Activated naive CD4-positive, alpha-beta T cell treated with anti-CD3 and anti-CD28 coated beads, Interleukin-2, amount 10 ng/mL, durations not matched to agents 7 days and 5 days (primary cell): Measurements from ENCODE around the gene HNRNPM.
A peak's percentile ranks its signal among the peaks of the same experiment; 100 is the strongest.
"Not testable (repeated sequence)": the region's sequence is repeated elsewhere in the genome, so short reads cannot be mapped to it uniquely, and the experiment has no call there.

ENCODE experiments used
- CTCF ChIA-PET: fragments of 350-600 bp; sonication (Branson Sonifier 250); formaldehyde crosslinking; loops from one replicate; lab custom pipeline; 2021; ENCODE audit warnings: antibody characterized with exemption; lab: Charles Lee
- DNase-seq: peaks from one replicate; pipeline ENCODE4 v3.0.0-alpha.2; 2020
- H3K27ac Mint-ChIP-seq: one replicate; pipeline ENCODE4 v1.8.0; 2021; ENCODE audit warnings: mild to moderate bottlenecking, moderate library complexity, mixed read lengths
- H3K27me3 Mint-ChIP-seq: one replicate; pipeline ENCODE4 v1.8.0; 2021; ENCODE audit warnings: mild to moderate bottlenecking, mixed read lengths
- H3K36me3 Mint-ChIP-seq: one replicate; pipeline ENCODE4 v1.8.0; 2021; ENCODE audit warnings: mixed read lengths
- H3K4me1 Mint-ChIP-seq: one replicate; pipeline ENCODE4 v1.8.0; 2021; ENCODE audit warnings: mixed read lengths
- H3K4me3 Mint-ChIP-seq: one replicate; pipeline ENCODE4 v1.8.0; 2021; ENCODE audit warnings: mild to moderate bottlenecking, moderate library complexity, mixed read lengths
- H3K9me3 Mint-ChIP-seq: one replicate; pipeline ENCODE4 v1.8.0; 2021; ENCODE audit warnings: mixed read lengths

Gene HNRNPM

GRCh38 chr19:8444140-8444676 lies 567 bp upstream of the HNRNPM start:
- peaks cover 22% of the 10 kb centered on the region for H3K36me3 Mint-ChIP-seq
- CTCF ChIA-PET = interaction anchor here (0.9 to 1.5 kb wide), 3 partner anchors 30 to 138 kb away, joined by 3 to 5 read pairs (median 4); no protein-coding TSS in a partner anchor

GRCh38 chr19:8445488-8446001 lies 770 bp downstream of the HNRNPM start:
- peak; percentile 72 for DNase-seq
- H3K36me3 Mint-ChIP-seq = peaks cover 28% of the 10 kb centered on the region
- H3K27ac Mint-ChIP-seq = peak overlapping the region; percentile 93
- no peaks in the 10 kb centered on the region for H3K9me3 Mint-ChIP-seq
- CTCF ChIA-PET = interaction anchor here (1.2 to 1.9 kb wide), 5 partner anchors 32 to 134 kb away, joined by 3 to 8 read pairs (median 5); partner anchors contain the start of genes MARCHF2 and MYO1F
- H3K4me1 Mint-ChIP-seq = peaks cover 51% of the 10 kb centered on the region
- H3K4me3 Mint-ChIP-seq = peak overlapping the region; percentile 98
- H3K27me3 Mint-ChIP-seq = peaks cover 8% of the 10 kb centered on the region

More at GRCh38 chr19:8444140-8444676, 567 bp upstream of the HNRNPM start:
- peak overlapping the region; percentile 98 for H3K4me3 Mint-ChIP-seq
- peaks cover 43% of the 10 kb centered on the region for H3K4me1 Mint-ChIP-seq
- not testable (repeated sequence) for DNase-seq, H3K9me3 Mint-ChIP-seq, H3K27me3 Mint-ChIP-seq
- peak overlapping the region; percentile 98 for H3K27ac Mint-ChIP-seq

GRCh38 chr19:8446061-8446709 lies 1.4 kb downstream of the HNRNPM start:
- DNase-seq = no peak
- peaks cover 54% of the 10 kb centered on the region for H3K4me1 Mint-ChIP-seq
- peaks cover 8% of the 10 kb centered on the region for H3K27me3 Mint-ChIP-seq
- H3K27ac Mint-ChIP-seq = peak overlapping the region; percentile 93
- H3K4me3 Mint-ChIP-seq = peak overlapping the region; percentile 98
- CTCF ChIA-PET = interaction anchor here (0.8 to 1.9 kb wide), 7 partner anchors 12 to 378 kb away, joined by 3 to 8 read pairs (median 3); partner anchors contain the start of genes MARCHF2 and MYO1F
- H3K36me3 Mint-ChIP-seq = peaks cover 29% of the 10 kb centered on the region
- H3K9me3 Mint-ChIP-seq = no peaks in the 10 kb centered on the region

- H3K4me1 Mint-ChIP-seq = peaks cover 74% of the 10 kb centered on the region
- DNase-seq = no peak
- no peak overlapping the region for H3K27ac Mint-ChIP-seq
- H3K9me3 Mint-ChIP-seq = no peaks in the 10 kb centered on the region
- CTCF ChIA-PET = interaction anchor here (1.3 kb wide), 2 partner anchors 24 to 130 kb away, joined by 3 to 4 read pairs; no protein-coding TSS in a partner anchor
- peaks cover 1% of the 10 kb centered on the region for H3K27me3 Mint-ChIP-seq
- H3K4me3 Mint-ChIP-seq = no peak overlapping the region
- peaks cover 47% of the 10 kb centered on the region for H3K36me3 Mint-ChIP-seq
Observed at GRCh38 chr19:8449830-8450229, 5.1 kb downstream of the HNRNPM start.

DNA sequence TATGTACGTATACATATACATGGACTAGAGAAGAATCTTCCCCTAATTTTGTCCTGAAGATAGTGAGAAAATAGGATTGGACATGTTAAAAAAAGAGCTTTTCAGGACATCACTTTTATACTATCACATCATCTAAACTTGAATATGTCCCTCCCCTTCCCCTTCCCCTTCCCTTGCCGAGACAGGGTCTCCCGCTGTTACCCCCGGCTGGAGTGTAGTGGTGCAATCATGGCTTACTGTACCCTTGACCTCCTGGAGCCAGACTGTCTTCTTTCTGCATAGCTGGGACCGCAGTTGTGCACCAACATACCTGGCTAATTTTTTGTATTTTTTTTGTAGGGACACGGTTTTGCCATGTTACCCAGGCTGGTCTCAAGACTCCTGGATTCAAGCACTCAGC lies 6.6 kb downstream of the HNRNPM start:
- Mint-ChIP-seq H3K27ac (peak overlapping the region; percentile 28), H3K4me3 (no peak overlapping the region), H3K4me1 (peaks cover 73% of the 10 kb centered on the region), H3K36me3 (peaks cover 49% of the 10 kb centered on the region), H3K27me3 (no peaks in the 10 kb centered on the region), H3K9me3 (no peaks in the 10 kb centered on the region)
- CTCF ChIA-PET = interaction anchor here (1.1 kb wide), 1 partner anchor 202 kb away, joined by 3 read pairs; no protein-coding TSS in a partner anchor
- no peak for DNase-seq

DNA sequence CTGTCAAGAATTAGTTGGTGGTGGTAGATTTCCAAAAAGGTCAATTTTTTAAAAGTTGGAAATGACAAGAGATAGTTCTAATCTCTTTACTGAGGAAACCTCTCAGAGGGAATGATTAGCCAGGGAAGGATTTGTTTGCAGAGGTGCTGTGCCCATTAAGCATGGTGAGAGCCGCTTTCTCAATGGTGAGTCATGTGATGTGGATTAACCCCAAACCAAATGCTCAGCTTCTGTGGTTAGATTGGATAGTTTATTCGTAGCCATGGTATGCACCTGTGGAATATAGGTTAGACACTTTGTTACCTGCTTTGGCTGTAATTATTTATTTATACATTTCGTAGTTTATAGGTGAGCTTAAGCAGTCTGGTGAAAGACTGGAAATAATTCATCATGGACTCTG lies 7.1 kb downstream of the HNRNPM start:
- peaks cover 68% of the 10 kb centered on the region for H3K4me1 Mint-ChIP-seq
- peaks cover 52% of the 10 kb centered on the region for H3K36me3 Mint-ChIP-seq
- H3K27ac Mint-ChIP-seq = peak overlapping the region; percentile 1
- no peak overlapping the region for H3K4me3 Mint-ChIP-seq
- CTCF ChIA-PET = interaction anchor here (1.1 kb wide), 1 partner anchor 202 kb away, joined by 3 read pairs; no protein-coding TSS in a partner anchor
- no peaks in the 10 kb centered on the region for H3K9me3 Mint-ChIP-seq
- no peak for DNase-seq
- H3K27me3 Mint-ChIP-seq = no peaks in the 10 kb centered on the region

DNA sequence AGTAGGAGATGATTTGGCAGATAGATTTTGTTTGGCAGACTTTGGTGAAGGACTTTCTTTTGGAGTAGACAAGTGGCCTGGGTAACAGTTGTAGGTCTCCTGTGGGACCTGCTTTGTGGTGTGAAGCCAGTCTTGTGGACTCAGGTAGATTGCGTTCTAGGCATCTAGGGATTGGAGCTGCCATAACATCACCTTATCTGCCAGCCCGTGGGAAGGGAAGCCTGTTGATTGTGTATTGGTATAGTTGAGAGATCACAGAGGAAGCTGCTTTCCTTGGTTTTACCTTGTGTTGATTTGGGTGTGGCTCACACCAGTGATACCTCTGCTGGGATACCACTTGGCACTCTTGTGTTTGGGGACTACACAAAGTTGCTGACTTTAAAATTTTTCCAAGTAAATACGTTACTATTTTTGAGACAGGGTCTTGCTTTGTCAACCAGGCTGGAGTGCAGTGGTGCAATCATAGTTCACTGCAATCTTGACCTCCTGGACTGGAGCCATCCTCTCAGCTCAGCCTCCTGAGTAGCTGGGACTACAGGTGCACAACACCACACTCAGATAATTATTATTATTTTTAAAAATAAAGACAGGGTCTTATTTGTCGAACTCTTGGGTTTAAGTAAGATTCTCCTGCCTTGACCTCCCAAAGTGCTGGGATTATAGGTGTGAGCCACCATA lies 7.8 kb downstream of the HNRNPM start:
- peaks cover 63% of the 10 kb centered on the region for H3K4me1 Mint-ChIP-seq
- no peak for DNase-seq
- H3K27me3 Mint-ChIP-seq = no peaks in the 10 kb centered on the region
- peak overlapping the region; percentile 33 for H3K27ac Mint-ChIP-seq
- CTCF ChIA-PET = interaction anchor here (1.1 kb wide), 1 partner anchor 201 kb away, joined by 3 read pairs; no protein-coding TSS in a partner anchor
- no peaks in the 10 kb centered on the region for H3K9me3 Mint-ChIP-seq
- peaks cover 48% of the 10 kb centered on the region for H3K36me3 Mint-ChIP-seq
- no peak overlapping the region for H3K4me3 Mint-ChIP-seq

DNA sequence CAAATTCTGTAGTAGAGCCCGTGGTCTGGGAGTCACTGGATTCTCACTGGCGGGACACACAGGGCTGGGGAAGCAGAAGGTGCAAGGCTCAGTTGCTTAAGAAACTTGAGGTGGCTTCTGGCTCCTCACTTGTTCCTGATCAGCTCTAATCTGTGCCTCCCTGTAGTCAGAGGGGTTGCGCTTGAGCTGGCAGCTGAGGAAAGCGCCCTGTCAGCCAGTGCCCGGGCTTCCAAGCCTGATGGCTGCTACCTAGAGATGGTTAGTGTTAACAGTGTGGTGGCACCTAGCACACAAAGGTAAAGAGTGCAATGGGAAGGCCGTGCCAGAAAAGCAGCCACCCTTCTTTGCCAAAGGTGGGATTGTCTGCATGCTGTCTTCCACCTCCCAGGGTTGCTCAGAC lies 8.8 kb downstream of the HNRNPM start:
- Mint-ChIP-seq H3K4me3 (no peak overlapping the region), H3K27ac (no peak overlapping the region), H3K27me3 (no peaks in the 10 kb centered on the region), H3K4me1 (peaks cover 61% of the 10 kb centered on the region), H3K36me3 (peaks cover 51% of the 10 kb centered on the region), H3K9me3 (no peaks in the 10 kb centered on the region)
- no peak for DNase-seq
- CTCF ChIA-PET = no interaction called here

DNA sequence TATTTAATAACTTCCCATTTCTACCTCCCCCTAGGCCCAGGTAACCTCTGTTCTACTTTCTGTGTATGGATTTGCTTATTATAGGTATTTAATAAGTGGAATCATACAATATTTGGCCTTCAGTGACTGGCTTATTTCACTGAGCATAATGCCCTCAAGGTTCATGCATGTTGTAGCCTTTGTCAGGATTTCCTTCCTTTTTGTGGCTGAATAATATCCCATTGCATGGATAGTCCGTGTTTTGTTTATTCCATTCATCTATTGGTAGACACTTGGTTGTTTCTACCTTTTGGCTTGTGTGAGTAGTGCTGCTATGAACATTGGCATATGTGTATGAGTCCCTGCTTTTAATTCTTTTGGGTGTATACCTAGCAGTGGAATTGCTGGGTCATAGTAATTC lies 9.4 kb downstream of the HNRNPM start:
- CTCF ChIA-PET = no interaction called here
- no peaks in the 10 kb centered on the region for H3K27me3 Mint-ChIP-seq
- H3K36me3 Mint-ChIP-seq = peaks cover 51% of the 10 kb centered on the region
- H3K27ac Mint-ChIP-seq = no peak overlapping the region
- H3K4me1 Mint-ChIP-seq = peaks cover 55% of the 10 kb centered on the region
- DNase-seq = no peak
- H3K9me3 Mint-ChIP-seq = no peaks in the 10 kb centered on the region
- H3K4me3 Mint-ChIP-seq = no peak overlapping the region

- H3K9me3 Mint-ChIP-seq = no peaks in the 10 kb centered on the region
- H3K27ac Mint-ChIP-seq = peak overlapping the region; percentile 58
- no peak for DNase-seq
- H3K27me3 Mint-ChIP-seq = no peaks in the 10 kb centered on the region
- H3K36me3 Mint-ChIP-seq = peaks cover 51% of the 10 kb centered on the region
- H3K4me1 Mint-ChIP-seq = peaks cover 52% of the 10 kb centered on the region
- CTCF ChIA-PET = interaction anchor here (0.6 kb wide), 1 partner anchor 79 kb away, joined by 3 read pairs; no protein-coding TSS in a partner anchor
- no peak overlapping the region for H3K4me3 Mint-ChIP-seq
Observed at GRCh38 chr19:8455018-8455417, 10.2 kb downstream of the HNRNPM start.

DNA sequence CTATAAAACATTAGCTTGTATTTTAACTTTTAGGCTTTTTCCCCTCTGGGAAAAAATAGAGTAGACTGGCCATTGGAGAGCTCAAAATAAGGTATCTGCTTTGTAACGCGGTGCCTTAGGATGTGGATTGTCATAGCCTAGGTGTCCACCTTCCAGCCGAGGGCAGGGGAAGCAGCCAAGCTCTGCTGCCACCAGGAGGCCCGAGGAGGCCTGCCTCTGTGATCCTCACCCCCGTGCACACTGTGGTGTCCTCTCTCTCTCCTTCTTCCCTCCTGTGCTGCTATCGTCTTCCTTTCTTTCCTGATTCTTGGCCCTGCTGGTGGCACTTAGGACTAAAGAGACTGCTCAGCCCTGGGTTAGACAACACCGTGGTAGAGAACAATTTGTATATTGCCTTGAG lies 11.3 kb downstream of the HNRNPM start:
- CTCF ChIA-PET = interaction anchor here (0.9 kb wide), 1 partner anchor 9 kb away, joined by 3 read pairs; no protein-coding TSS in a partner anchor
- DNase-seq = no peak
- Mint-ChIP-seq H3K4me1 (peaks cover 54% of the 10 kb centered on the region), H3K27ac (no peak overlapping the region), H3K9me3 (no peaks in the 10 kb centered on the region), H3K4me3 (no peak overlapping the region), H3K27me3 (no peaks in the 10 kb centered on the region), H3K36me3 (peaks cover 51% of the 10 kb centered on the region)

DNA sequence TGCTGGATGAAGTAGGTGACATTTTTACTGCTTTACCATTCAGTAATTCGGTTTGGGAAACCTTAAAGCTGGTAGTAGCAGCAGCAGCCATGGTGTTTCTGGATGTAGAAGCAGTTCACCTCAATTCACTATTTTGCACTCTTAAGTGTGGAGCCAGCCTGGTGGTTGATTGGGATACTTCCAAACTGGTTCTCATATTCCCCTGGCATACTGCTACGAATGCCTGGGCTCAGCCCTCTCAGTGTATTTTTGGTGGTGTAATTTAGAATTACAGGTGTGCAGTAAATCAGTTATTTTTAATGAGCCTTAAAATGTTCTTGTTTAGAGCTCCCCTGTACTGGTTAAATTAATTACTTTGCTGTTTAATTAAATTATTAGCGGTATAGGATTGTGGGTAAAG lies 12.4 kb downstream of the HNRNPM start:
- H3K9me3 Mint-ChIP-seq = no peaks in the 10 kb centered on the region
- DNase-seq = no peak
- no peaks in the 10 kb centered on the region for H3K27me3 Mint-ChIP-seq
- H3K4me1 Mint-ChIP-seq = peaks cover 46% of the 10 kb centered on the region
- no peak overlapping the region for H3K27ac Mint-ChIP-seq
- H3K4me3 Mint-ChIP-seq = no peak overlapping the region
- peaks cover 48% of the 10 kb centered on the region for H3K36me3 Mint-ChIP-seq
- CTCF ChIA-PET = interaction anchor here (0.9 to 1.0 kb wide), 2 partner anchors 10 to 49 kb away, joined by 3 read pairs; no protein-coding TSS in a partner anchor

DNA sequence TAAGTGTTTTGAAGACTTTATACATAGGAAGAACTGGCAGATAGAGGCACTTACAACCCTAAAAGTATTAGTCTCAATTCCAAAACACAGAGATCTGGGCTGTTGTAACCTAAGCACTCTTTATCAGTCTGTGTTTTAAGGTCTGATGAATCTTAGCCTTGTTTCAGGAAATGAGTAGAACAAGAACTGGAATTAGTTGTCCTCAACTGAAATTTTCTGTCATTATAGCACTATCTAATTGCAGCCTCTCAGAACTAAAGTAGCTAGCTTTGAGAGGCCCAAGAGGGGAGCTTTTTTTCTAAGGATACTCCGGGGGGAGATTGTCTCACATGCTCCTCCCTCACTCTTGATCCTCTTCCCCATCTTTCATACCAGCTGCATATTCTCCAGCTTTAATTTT lies 13.1 kb downstream of the HNRNPM start:
- no peaks in the 10 kb centered on the region for H3K27me3 Mint-ChIP-seq
- no peaks in the 10 kb centered on the region for H3K9me3 Mint-ChIP-seq
- H3K27ac Mint-ChIP-seq = no peak overlapping the region
- H3K4me1 Mint-ChIP-seq = peaks cover 41% of the 10 kb centered on the region
- H3K36me3 Mint-ChIP-seq = peaks cover 47% of the 10 kb centered on the region
- DNase-seq = no peak
- CTCF ChIA-PET = interaction anchor here (1.0 to 1.1 kb wide), 3 partner anchors 11 to 100 kb away, joined by 3 read pairs; no protein-coding TSS in a partner anchor
- no peak overlapping the region for H3K4me3 Mint-ChIP-seq

GRCh38 chr19:8458380-8458779 lies 13.6 kb downstream of the HNRNPM start:
- peaks cover 51% of the 10 kb centered on the region for H3K36me3 Mint-ChIP-seq
- no peak for DNase-seq
- CTCF ChIA-PET = interaction anchor here (1.0 to 1.1 kb wide), 2 partner anchors 12 to 101 kb away, joined by 3 read pairs; no protein-coding TSS in a partner anchor
- no peak overlapping the region for H3K27ac Mint-ChIP-seq
- H3K27me3 Mint-ChIP-seq = no peaks in the 10 kb centered on the region
- peaks cover 39% of the 10 kb centered on the region for H3K4me1 Mint-ChIP-seq
- H3K9me3 Mint-ChIP-seq = no peaks in the 10 kb centered on the region
- no peak overlapping the region for H3K4me3 Mint-ChIP-seq
